Gastrocnemius medialis (tissue), 4 donors: ENCODE data around the gene TEX11.

ENCODE experiments used
- POLR2A ChIP-seq, 2 donors: fragments of 450-650 bp; IDR thresholded peaks; one replicate each; pipeline ENCODE4 v1.6.1; 2017; ENCODE audit warnings: antibody characterized with exemption in 2 of 2, mild to moderate bottlenecking in 2 of 2, moderate library complexity in 2 of 2
- TF ChIP-seq, protein P1 (sequence below), 5 experiments: fragments of 450-650 bp in 3 of 5; fragments of 200-600 bp in 2 of 5; sonication (generic) in 2 of 5; IDR thresholded peaks in 4 of 5; conservative IDR thresholded peaks in 1 of 5; 1 replicate in 4 of 5; 2 replicates in 1 of 5; pipeline ENCODE4 v1.5.1; 2016 to 2019; ENCODE audit warnings: antibody characterized with exemption in 5 of 5, mild to moderate bottlenecking in 3 of 5, moderate library complexity in 3 of 5

DNA sequence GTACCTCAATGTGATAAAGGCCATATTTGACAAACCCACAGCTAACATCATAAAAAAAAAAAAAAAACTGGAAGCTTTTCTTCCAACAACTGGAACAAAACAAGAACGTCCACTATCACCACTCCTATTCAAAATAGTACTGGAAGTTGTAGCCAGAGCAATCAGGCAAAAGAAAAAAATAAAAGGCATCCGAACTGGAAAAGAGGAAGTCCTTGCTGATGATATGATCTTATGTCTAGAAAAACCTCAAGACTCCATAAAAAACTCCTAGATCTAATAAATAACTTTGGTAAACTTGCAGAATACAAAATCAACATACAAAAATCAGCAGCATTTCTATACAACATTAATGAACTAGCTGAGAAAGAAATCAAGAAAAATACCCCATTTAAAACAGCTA is 134.3 kb downstream of the TEX11 start:
- TF ChIP-seq, protein P1, sequence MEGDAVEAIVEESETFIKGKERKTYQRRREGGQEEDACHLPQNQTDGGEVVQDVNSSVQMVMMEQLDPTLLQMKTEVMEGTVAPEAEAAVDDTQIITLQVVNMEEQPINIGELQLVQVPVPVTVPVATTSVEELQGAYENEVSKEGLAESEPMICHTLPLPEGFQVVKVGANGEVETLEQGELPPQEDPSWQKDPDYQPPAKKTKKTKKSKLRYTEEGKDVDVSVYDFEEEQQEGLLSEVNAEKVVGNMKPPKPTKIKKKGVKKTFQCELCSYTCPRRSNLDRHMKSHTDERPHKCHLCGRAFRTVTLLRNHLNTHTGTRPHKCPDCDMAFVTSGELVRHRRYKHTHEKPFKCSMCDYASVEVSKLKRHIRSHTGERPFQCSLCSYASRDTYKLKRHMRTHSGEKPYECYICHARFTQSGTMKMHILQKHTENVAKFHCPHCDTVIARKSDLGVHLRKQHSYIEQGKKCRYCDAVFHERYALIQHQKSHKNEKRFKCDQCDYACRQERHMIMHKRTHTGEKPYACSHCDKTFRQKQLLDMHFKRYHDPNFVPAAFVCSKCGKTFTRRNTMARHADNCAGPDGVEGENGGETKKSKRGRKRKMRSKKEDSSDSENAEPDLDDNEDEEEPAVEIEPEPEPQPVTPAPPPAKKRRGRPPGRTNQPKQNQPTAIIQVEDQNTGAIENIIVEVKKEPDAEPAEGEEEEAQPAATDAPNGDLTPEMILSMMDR (IDR thresholded peaks at IDR 0.05 in 4 of 5, conservative IDR thresholded peaks at IDR 0.05 in 1 of 5), result no peak
- TF ChIP-seq POLR2A (IDR thresholded peaks at IDR 0.05), result no peak
